Measurements from ENCODE around the gene IGF1.
"Not testable (repeated sequence)": the region's sequence is repeated elsewhere in the genome, so short reads cannot be mapped to it uniquely, and the experiment has no call there.

IGF1 gene

DNA sequence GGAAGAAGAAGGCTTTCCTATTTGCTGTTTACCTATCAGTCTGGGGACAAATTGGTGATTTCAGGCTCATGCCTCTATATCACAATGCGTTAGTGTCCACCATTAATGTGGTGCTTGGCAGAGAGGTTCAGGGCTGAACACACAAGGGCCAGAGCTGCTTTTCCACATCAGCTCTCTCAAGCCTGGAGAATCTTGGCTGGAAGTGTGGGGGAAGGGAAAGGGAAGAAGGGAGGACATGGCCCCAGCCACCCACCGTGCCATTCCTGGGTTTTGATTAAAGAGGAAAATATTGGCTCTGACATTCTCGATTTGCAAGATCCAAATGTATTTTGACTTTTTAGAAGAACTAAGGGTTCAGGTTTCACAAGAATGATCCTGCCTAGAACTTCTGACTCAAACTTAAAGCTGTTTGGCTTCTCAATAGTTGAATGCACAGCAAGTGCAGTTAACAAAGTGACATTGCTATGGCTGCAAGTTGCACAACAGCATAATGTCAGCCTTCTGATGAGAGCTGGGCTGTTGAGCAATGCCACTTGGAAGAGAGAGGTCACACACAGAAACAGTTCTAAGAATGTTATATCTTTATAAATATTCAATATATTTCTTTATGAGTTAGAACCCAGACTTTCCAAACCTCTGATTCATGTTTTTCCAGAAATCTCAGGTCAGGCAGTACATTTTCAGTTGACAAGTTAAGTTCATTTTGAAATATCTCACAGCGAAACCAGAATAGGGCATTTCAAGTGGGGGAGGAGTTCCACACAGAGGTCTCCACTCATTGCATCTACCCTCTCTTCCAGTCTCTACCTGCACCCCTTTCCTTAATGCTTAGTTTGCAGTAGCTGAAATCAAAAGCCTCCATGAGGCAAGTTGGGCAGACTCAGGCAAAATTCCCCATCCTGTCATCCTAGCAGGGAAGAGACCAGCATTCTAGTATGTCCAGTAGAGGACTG lies 25.3 kb downstream of the IGF1 start:
- no peak for DNase-seq

DNA sequence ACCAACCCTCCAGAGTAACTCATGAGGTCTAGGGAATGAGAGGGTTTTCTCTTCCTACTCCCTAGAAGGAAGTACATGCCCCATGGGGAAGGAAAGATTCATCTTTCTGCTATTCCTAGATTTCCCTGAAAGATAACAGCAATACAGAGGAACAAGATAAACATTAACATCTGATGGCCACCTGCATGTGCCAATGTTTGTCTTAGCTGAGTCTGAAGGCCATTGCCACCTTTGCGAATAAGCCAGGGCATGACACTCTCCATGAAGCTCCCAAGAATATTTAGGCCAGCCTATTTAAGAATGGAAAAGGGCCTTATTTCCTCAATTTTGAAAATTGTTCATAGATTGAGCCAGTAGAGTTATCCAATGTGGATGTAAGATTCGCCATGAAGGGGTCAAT lies 26.0 kb downstream of the IGF1 start:
- no peak for DNase-seq

DNA sequence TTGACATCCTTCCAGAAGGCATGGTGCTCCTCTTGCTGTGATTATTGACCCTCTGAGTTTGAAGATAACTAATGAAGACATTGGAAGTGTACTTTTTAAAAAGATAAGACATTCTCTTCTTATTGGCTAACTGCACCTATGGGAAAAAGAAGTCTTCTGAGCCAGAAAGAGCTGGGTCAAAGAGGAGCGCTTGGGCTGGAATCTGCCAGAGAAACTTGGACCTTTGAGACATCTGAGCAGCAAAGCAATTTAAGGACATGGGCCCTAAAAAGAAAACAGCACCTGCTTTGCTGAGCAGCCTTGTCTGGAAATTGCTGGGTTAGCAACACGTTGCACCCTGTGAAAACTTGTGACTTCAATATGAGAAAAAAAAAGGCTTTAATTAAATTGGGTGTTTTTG lies 27.8 kb downstream of the IGF1 start:
- no peak for DNase-seq

DNA sequence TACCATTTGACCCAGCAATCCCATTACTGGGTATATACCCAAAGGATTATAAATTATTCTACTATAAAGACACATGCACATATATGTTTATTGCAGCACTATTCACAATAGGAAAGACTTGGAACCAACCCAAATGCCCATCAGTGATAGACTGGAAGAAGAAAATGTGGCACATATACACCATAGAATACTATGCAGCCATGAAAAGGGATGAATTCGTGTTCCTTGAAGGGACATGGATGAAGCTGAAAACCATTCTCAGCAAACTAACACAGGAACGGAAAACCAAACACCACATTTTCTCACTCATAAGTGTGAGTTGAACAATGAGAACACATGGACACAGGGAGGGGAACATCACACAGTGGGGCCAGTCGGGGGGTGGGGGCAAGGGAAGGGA lies 31.3 kb downstream of the IGF1 start:
- DNase-seq, result not testable (repeated sequence)

DNA sequence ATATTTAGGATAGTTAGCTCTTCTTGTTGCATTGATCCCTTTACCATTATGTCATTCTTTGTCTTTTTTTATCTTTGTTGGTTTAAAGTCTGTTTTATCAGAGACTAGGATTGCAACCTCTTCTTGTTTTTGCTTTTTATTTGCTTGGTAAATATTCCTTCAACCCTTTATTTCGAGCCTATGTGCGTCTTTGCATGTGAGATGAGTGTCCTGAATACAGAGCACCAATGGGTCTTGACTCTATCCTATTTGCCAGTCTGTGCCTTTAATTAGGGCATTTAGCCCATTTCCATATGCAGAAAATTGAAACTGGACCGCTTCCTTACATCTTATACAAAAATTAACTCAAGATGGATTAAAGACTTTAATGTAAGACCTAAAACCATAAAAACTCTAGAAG lies 32.9 kb downstream of the IGF1 start:
- DNase-seq, result not testable (repeated sequence)

DNA sequence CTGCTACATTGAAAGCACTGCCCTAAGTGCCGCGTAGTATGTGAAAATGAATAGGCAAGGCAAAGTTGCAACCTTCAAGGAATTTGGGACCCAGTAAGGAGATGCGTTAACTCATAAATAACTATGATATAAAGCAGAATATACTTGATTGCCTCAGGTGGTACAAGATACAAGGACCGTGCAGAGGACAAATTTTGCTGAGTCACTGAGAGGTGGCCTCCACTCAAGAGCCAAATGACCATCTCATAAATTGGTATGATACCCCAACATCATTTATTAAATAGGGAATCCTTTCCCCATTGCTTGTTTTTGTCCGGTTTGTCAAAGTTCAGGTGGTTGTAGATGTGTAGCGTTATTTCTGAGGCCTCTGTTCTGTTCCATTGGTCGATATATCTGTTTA lies 35.7 kb downstream of the IGF1 start:
- no peak for DNase-seq

DNA sequence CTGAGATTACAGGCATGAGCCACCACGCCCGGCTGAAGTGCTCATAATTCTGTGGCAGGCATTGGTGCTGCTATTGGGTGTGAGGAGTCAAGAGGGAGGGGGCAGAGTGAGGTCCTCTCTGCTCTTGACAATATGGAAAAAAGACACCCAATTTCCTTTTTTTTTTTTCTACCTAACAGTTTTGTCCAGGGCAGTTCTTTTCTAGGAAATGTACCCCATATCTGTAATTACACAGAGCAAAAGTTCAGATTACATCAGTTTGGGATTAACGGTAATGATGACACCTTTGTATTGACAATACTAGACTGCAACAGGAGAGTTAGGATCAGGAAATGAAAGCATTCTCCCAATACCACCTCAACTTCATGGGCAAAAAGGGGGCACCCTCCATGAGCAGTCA lies 36.3 kb downstream of the IGF1 start:
- DNase-seq, result no peak

DNA sequence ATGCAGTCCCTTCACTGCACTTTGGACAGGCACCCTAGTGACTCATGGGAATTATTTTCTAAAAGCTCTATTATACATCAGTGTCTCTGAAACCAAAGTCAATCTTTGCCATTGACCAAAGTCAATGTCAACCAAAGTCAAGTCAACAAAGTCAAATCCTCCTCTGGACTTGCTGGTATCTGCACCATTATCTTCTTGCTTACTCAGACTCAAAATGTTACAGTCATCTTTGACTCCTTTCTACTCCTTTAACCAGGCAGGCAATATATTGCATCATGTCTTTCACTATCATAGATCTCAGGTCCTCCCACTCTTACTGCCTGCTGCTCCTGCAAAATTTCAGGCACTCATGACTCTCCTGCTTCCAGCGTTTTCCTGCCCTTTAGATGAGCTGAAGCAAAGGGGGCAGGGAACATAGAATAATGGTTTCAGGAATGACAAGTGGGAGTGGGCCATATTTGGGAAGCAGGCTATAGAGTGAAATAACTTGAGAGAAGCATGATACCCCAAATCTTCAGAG lies 39.2 kb downstream of the IGF1 start:
- DNase-seq, result no peak

DNA sequence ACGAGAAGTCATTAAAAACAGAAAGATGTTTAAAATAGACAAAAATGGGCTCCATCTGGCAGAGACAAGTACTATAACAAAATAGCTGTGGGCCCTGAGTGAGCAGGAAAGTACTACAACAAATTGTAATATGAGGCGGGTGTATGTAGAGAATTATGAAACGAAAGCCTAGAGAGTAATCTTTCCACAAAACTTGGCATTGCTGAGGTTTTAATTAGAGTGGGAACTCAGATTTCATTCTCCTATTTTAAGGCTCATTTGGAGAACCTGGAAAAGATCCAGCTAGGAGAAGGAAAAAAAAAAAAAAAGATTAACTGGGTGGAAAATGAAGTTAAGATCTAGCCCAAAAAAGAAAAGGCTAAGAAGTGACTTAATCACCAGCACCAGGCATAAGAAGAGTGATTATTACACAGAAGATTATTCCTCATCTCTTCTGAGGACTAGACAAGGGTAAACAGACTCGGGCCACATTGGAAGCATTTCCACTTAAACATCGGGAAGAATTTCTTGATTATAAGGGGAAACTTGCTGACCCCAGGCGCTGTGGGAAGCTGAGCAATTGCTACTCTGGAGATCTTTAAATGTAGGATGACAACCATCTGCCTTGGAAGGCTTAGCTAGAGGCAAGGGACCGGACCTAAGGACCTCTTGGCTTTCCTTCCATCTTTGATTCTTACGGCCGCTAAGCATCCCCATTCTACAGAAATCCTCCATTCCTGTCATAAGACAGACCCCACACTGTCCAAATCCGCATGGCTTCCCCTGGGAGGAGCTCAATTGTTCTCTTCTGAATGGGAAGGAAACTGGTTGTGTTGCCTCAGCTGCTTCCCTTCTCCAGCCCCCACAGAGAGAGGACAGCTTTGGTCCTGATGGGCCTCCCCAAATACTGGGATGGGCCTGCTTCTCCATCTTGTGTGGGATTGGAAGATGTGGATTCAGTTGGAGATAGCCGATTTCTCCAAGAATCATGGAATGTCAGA lies 40.6 kb downstream of the IGF1 start:
- DNase-seq, result no peak

DNA sequence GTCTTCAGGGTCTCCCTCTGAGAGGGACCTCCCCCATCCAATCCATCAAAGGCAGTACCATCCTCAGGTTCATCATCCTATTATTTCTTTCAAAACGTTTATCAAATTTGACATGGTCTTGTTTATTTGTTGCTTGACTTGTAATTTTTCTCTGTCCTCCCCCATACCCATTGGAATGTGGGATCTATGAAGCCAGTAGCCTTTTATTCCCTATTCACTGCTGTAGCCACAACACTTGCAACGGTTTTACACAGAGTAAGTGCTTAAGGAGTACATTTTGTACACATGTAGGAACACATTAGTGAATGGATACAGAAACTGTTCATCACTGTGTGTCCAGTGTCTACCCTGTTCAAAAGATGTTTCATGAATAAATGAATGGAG lies 41.5 kb downstream of the IGF1 start:
- no peak for DNase-seq

DNA sequence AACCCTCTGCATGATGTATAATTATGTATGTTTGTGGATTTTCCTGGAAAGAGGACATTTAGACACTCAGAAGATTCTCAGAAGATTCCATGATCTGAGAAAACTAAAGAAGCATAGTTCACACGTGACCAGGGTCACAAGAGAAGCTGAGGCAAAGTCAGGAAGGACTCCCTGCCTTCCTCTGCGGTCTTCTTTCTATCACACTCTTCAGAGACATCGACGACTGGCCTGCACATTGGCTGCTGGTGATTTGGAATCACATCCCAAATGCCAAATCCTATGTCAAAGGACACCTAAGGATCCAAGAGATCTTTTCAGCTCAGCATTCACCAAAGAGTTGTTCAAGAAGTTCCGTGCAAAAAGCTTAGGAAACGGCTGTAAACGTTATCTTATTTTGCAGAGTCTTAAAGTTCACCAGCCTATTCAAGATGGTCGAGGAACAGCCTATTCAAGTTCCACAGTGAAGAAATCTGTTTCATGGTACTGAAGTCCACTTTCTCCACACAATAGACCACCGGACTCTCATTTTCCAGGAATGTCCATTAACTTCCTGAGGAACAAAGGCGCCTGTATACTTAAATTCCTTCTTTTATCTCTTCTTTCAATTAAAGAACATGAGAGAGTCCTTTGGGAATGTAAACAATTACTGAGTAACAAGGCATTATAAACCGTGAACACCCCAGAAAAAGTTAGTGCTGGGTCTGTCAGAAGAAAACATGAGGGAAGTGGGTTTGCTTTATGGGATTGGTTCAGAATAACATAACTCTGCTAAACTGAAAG lies 42.1 kb downstream of the IGF1 start:
- DNase-seq, result no peak

DNA sequence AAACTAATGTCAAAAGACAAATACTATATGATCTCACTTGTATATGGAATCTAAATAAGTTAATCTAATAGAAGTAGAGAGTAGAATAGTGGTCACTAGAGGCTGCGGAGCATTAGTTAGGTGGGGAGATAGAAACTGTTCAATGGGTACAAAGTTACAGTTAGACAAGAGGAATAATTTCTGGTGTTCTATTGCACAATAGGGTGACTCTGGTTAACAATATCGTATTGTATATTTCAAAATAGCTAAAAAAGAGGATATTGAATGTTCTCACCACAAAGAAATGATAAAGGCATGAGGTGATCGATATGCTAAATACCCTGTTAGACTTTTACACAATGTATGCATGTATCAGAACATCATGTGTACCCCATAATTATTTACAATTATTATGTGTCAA lies 42.9 kb downstream of the IGF1 start:
- no peak for DNase-seq

DNA sequence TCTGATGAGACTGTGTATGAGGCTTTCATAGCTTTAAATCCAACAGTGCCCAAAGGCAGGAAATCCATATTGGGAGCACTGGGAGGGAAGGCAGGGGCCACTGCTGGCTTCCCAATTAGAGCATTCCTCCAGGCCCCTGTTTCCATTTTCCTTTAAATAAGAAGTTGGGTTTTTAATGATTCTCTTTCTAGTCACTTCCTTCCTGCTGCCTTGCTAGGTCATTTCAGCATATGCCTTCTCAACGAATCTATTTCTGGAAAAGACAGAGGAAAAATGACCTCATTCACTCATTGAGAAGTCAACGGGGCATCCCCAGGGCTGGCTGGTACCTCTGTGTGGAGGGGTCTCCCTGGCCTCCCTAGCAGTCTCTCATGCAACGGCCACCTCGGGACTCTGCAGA lies 43.5 kb downstream of the IGF1 start:
- DNase-seq, result no peak

DNA sequence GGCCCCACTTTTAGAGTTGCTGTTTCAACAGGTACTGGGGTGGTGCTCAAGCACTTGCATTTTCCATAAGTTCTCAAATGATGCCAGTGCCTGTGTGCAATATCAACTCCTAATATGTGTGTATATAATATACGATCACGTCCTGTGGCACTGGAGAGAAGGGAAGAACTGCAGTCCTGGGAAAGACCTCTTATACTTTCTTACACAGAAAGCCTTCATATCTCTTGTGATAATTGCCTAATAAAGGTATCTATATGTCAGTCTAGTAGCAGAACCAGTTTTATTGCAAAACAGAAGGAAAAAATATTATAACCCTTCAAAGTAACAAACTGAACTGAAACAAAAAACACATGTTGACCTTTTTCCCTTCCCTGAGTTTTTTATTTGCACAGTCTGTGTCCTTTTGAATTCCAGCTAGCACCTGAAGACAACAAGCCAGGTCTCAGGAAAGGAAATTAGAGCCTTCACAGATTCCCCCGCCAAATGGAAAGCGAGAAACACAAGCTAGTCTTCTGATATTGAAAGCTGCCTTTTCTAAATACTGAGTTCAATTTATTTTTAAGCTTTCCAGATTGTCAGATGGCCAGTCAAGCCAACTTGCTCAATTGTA lies 44.4 kb downstream of the IGF1 start:
- DNase-seq, result no peak

DNA sequence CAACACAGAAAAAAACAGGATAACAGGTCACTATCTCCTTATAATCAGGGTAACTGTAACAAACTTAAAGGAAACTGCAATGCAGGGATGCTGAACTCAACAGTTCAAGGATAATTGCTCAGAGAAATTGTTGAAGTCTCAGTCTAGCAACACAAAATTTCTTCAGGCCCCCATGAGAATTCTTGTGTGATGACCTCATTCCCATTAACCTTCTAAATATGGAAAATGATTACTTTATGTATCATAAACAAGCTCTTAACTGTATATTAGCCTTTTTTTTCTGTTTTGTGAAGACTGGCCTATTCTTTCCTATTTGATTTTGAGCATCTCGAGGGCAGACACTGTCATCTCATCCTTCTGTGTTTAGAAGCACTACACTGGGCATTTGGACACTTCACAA lies 47.1 kb downstream of the IGF1 start:
- DNase-seq, result no peak

DNA sequence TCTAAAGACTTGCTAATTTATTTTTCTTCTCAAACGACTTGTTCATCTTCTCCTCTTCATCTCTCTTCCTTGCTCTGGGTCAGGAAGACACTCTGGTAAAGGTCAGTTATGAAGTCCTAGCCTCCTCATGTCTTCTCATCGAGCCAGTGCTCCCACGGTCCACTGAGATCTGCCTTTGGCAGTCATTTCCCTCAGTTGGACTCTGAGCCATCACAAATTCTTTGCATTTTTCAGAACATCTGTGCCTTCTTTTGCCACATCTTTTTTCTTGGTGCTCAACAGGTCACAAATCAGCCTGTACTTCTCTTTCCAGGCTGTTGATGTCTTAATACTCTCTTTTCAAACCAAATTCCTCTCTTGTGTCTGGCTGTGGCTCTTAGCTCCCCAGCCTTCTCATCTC lies 49.7 kb downstream of the IGF1 start:
- no peak for DNase-seq

DNA sequence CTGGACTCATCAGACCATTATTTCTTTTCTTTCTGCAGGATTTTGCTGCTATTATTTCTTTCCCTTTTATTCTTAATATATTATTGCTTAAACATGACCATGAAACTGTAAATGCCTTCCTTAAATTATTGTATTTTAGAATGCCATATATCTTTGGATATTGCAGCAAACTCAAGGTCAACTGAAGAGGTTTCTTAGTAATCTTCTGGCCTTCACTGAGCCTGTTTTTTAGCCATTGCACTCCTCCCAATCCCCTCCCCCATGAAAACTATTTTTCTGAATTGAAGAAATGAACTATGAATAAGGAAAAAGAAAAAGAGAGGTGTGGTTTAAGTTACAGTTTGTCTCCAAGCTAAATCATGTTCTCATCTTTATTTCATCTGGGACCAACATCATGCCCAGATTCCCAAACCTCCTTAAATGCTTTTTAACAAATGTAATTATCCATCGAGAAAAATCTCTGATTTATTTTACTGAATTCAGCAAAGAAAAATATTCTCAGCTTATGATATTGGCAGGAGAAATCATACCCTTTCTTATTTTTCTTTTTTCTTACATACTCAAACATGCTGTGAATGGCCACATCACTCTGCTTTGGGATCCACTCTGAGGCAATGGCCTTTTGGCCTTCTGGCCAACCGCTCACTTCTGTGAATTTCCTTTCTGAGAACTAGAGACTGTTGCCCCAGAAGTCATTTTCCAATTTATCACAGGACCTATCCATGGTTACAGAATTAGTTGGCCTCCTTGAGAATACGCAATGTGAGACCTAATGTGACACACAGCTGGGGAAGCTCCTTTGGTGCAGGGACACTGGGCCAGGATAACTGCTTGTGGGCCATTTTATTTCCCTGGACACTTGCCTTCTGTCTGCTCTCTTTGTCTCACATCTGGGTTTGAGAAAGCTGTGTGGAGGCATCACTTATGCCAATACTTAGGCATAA lies 50.9 kb downstream of the IGF1 start:
- DNase-seq, result no peak

DNA sequence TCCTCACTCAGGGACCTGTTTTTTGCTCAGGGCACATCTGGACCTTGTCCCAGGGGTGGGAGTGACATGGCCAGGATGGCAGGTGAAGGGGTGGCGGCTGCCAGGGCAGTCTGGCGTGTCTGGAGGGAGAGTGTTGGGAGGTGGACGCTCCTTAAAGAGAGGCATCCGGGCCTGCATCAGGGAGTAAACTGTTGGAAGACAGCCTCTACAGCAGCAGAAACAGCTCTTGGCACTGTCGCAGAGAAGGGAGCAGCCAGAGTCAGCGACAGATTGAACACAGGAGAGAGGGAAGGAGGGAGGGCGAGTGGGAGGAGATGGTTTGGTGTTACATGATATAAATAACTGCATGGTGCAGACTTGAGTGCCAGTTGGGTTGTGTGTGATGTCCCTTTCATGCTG lies 52.8 kb downstream of the IGF1 start:
- DNase-seq, result no peak

DNA sequence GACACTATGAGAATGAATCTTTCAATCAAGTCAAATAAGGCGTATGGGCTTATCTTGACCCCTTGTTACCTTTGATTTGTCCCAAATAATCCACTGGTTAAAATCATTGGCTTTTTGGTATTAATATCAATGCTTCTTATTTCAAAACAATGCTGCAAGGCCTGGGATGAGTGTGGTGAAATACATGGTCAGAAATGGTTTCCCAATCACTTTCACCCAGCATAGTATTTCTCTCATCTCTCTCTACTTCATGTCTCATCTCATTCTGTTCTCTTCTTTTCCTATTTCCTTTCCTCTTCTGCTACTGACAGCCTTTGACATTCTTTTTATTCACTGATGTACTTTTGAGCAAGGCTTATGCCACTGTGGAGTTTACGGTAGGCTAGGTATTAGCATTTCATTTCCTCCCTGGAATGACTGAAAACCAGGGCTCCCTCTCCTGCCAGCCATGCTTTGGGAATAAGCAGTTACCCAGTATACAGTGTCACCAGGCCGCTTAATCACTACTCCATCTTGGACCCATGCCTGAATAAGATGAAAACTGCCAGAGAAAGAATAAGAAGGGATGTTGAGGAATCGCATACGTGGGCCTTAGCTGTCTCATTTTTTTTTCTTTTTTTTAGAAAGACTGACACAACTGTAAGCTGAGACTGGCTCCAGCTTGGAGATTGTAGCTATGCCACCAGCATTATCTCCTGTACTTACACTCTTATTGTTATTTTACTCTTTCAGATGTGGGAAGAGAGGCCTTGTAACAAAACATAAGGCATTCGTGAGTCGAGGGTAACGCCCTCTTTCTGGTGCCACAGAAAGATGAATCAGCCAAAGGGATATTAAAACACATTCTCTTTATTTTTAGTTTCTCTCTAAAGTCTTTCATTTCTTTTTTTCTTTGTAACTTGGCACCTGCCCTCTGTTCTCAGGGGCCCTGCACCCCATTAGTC lies 53.5 kb downstream of the IGF1 start:
- no peak for DNase-seq
